Hematopoietic multipotent progenitor cell (in vitro differentiated cells): ENCODE data around the gene PLXNA4. TPM values are rescaled to one million over a fixed set of nuclear protein-coding genes. Genes with fewer than 3 reads are reported as not detected.

ENCODE experiments used
- DNase-seq, 3 donors: peaks; one replicate each; pipeline ENCODE4 v3.0.0-alpha.2; 2011 to 2015; ENCODE audit warnings: low read depth in 2 of 3, low spot score in 2 of 3
- total RNA-seq: library from RNA; depleted of rRNA; stranded (reverse); fragments of >200 nt; gene quantifications from one replicate; pipeline ENCODE4 v1.2.3, GENCODE V29; 2012

The PLXNA4 gene
- total RNA-seq, 1 donor, result 0.27 TPM

DNA sequence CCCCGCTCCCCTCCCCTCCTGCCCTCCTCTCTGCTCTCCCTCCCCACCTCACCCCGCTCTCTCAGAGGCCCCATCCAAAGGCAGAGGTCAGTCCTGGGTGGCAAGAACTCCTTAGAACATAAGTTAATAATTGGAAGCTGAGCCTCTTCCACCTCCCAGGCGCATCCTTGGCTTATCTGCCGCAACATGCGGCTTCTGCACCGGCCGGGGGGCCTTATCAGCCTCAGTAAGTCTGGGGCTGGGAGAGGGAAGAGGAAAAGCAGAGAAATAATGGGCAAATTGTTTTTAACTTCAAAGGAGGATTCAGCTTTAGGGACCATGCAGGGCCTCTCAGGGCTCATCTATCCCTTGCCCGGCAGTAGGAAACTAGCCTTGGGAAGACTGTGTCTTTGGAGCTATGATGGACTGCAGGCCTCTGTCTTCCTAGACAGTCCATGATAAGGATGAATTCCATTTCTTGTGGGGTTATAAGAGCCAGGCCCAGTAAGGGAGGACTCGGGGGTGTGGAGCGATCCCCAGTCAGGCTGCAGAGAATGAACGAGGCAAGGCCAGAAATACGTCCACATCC is 411.6 kb downstream of the PLXNA4 start:
- no peak for DNase-seq

DNA sequence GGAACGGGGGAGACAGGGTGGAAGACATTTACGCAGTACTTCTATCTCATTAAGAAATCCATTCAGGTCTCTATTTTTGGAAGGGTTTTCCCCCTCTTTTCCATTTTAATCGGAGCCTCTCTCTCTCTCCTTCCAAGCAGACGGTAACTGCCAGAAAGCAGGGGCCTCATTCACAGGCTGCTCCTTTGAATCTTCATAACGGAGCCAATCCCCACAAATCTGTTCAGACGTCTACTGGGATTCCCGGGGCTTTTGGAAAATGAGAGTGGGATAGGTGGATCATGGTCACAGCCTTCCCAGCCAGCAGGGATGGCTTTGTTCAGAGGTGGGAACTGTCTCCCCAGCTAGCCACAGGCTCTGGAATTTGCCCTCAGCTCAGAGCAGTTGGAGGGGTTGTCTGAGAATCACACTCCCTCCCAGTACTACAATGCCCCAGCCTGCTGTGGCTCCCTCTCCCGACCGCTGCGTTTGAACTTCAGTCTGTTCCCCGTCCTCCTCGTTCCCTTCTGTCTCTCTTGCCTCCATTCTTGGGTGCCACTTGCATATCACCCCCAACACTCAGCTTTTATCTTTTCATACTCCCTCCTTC is 413.6 kb downstream of the PLXNA4 start:
- DNase-seq, result no peak

DNA sequence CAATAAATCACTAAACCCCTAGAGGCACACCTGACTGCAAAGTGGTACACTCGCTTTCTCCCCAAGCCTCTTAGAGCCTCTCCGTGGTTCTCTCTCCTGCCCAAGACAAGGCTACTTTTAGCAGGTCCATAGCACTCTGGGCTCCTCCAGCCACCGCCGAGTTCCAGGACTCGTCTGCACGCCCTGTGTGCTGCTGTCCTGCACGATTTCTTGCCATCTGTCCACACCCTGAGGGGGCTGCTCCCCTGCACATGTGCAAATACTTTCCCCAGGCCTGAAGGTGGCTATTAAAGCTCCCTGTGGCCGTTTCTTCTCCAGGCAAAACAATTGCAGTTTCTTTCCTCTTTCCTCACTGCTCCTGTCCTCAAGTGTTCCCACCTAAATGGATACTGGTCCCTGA is 414.3 kb downstream of the PLXNA4 start:
- DNase-seq, result no peak

DNA sequence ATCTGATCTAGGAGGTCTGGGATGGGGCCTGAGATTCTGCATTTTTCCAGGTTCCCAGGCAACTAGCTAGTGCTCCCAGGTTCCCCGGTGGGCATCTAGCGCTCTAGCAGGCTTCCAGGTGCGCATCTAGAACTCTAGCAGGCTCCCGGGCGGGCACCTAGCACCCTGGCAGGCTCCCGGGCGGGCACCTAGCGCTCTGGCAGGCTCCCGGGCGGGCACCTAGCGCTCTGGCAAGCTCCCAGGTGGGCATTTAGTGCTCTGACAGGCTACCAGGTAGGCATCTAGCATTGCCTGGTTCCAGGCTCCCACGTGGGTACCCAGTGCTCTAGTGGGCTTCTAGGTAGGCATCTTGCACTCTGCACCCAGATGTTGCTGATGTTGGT is 414.7 kb downstream of the PLXNA4 start:
- DNase-seq, result no peak

DNA sequence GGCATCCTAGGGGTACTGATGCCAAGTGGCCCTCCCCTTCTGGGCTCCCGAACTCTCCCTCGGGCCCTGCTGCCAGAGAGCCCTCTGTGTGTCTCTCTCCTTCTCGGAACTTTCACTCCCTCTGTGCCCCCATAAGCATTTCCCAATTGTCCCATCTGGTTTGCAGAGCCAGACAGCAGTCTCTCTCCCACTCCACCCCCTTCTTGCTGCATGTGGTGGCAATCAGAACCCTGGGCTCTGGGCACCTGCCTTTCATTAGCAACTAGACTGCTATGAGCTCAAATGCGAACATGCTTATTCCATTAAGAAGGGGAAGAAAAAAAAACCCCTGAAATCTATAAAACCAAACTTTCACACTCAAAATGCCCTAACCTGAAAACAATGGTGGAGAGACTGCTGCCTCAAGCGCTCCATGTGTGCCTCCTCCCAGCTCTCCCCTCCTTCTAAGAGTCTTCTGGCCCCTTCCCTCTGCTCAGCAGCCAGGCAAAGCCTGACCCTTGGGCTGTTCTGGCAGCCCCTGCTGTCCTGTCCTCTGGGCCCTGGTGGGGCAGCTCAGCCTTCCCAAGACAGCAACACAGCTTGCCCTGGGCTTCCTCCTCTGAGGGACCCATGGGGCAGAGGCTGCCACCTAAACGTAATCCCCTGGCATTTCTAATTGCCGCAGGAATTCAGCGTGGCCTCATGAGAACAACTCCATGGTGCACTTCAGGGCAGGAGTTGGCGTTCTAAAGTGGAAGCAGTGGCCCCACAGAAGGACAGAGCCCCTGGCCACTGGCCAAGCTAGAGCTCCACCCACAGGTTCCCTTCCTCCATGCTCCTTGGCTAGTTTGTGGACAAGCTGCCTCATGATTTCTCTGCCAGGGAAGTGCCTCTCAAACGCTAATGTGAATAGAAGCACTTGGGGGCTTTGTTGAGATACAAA is 415.4 kb downstream of the PLXNA4 start:
- no peak for DNase-seq

DNA sequence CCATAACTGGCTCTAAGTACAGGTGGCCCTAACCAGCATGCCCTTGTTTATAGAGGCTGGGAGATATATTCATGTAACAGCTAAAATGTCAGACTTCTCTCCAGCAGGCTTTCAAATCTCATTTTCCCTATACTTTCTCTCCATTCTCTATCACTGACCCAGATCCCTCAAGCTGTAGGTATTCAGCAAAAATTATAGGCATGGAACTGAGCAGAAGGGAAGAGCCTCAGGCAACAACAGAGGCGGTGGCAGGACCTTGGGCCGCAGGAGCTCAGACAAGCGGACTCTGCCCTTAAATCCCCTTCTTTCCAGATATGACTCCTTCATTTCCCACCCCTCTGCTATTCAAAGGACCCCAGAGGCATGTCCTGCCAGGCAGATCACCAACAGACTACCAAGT is 417.4 kb downstream of the PLXNA4 start:
- DNase-seq, result no peak

DNA sequence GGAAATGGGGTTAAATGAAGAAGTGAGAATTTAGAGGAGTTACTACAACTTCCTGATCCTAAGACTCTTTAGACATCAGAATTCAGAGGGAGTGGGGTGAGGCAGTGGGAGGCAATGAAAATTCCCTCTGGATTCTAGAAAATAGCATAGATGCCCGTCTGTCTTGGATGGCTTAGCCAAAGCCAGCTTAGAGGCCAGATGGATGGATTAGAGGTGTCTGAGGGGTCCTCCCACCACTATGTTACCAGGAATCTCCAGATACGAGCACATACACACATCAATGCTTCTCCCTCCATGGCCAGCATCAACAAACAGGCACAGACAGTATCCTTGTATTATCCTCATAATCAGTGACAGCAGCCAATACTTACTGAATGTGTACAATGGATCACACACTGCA is 418.1 kb downstream of the PLXNA4 start:
- DNase-seq, result no peak

DNA sequence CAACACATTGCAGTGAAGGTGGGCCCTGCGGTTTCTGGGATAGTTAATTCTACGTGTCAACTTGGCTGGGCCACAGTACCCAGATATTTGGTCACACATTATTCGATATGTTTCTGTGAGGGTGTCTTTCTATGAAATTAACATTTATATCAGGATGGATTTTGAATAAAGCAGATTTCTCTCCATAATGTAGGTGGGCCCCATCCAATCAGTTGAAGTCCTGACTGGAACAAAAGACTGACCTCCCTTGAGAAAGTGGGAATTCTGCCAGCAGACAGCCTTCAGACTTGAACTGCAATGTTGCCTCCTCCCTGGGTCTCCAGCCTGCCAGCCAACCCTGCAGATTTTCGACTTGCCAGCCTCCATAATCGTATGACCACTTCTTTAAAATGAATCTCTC is 420.6 kb downstream of the PLXNA4 start:
- no peak for DNase-seq

DNA sequence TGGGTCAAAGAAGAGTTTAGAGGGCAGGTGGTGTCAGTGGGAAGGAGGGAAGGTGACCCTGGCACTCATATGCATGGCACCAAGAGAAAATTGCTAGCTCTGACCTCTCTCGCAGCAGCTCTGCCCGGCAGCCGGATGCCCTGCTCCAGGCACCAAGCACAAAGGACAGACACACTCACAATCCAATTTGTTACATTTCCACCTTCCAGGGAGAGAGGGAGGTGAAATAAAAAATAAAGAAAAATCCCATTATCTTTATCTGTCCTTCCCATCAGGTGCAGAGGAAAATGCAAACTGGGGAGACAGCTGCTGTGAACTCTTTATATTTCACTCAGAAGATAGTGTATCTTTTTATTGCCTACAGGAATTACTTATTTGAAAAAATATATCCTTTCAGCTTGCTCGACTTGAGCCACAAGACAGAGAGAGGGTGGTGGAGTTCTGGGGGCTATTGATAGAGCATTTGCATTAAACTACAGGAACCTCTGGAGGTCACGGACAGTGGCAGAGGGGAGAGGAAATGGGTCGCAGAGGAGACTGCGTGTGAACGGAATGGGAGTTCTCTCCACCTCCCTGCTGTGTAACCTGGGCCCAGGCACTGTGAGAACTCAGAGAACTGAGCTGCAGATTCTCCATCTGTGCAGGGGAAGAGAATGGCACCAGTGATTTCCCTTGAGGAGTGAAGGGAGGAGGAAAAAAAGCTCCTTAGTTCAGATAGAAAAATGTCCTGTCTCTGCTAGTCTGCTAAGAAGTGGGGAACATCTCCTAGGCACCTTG is 421.4 kb downstream of the PLXNA4 start:
- no peak for DNase-seq

DNA sequence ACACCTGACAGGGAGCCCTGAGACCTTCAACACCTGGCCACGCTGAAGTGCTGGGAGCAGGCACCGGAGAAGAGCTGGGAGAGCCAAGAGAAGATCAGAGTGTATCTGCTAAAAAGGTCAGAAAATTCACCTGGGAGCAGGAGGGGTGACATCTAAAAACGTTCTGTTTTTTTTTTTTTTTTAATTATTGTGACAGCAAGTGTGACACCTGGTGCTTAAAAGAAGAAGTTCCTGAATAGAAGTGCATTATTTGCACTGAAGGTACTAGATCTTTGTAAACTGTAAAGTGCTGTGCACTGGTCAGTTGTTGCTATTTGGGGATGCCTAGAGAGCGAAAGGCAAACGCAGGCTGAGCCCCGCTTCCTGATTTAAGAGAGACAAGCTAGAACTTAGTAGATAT is 422.0 kb downstream of the PLXNA4 start:
- DNase-seq, result no peak

DNA sequence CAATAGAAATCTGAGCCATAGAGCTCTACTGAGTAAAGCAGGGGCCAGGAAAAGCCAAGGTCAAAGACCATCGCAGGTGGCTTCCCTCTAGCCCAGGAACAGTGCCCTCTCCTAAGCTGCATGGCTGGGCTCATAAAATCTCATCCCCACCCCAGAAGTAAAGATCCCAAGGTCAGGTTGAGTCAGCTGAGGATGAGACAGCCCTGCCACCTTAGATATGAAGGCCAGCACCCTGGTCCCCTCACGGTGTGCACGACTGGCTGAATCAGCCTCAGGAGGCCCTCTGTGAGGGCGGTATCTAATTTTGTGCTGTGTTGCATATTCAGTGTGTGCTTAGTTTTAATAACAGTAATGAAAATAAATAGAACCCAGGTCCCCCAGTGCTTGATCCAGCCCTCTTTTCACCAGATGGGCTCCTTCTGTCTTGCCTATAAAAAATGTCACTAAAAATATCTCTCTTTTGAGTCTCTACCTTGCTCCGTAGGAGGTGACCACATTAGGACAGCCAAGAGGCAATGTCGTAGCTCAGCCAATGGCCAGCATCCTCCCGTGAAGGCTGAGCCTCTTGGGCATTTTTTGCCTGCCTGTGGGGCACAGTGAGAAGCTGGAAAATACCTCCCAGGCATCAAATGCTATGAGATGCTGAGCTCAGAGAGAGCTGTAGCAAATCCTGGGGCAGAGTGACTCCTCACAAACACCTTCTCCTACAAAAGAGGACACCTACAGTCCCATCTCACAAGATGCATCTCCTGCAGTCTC is 424.0 kb downstream of the PLXNA4 start:
- DNase-seq, result no peak

DNA sequence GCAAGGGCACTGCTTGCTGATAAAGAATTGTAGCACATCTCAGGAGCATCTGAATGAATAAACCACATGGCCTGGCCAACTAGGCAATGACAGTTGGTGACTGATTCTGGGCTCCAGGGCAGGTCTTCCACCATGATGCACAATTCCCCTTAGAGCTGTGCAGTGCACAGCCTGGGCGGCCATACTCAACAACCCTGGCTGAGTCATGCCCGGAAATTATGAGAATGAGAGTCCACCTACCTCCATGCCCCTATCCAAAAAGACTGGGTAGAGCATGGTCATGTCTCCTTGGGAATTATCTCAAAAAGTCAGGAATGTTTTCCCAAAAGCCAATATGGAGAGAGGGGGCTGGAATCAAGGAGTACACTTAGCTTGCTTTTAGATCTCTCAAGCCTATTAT is 425.6 kb downstream of the PLXNA4 start:
- no peak for DNase-seq

DNA sequence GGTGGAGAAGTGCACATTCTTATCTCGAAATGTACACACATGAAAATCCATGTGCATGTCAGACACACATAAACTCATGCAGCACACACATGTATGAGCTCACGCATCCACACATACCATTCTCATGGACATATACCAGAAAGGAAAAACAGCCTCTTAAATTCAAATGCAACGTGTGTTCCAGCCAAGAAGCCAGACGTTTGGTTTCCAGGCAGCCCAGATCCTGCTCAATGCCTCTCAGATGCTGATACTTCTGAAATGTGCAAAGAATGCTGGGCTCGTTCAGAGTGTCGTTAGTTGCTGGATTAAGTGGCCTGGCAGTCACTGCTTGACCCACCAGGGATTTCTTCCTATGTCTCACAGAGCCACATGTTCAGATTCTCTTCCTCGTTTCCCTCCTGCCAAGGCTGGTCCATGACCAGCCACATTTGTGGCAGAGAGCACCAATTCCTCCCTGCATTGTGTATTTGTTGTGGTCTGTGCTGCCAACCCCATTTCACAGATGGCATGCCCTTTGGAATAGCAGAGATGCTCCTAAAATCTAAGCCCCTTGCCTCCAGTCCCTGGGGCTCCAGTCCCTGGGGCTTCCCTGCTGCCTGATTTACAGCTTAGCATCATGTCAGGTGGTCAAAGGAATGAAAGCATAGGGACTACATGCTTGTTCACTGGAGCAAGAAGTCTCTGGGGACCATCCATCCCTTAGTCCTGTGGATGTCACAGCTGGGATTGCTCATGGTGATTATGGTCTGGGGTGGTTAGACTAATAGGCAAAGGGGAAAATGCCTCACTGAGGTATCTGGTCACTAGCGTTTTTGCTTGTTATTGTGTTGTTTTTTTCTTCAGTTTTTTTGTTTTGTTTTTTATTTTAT is 426.6 kb downstream of the PLXNA4 start:
- DNase-seq, result no peak

DNA sequence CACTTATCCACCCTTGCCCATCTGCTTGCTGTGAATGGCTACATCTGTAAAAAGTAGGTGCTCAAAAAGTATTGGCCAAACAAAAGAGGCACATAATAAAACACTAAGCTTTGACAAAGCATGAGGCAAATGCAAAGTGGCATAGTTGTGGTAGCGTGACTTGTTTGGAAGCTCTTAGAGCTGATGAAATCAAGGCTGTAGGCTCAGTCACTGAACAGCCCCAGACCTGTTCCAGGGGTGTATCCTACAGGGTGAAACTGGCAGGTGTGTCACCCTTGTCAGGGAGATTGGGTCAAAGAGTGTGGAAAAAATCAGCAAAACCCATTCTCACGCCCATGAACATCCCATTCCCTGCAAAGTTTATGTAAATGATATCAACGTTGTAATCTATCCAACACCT is 427.4 kb downstream of the PLXNA4 start:
- no peak for DNase-seq

DNA sequence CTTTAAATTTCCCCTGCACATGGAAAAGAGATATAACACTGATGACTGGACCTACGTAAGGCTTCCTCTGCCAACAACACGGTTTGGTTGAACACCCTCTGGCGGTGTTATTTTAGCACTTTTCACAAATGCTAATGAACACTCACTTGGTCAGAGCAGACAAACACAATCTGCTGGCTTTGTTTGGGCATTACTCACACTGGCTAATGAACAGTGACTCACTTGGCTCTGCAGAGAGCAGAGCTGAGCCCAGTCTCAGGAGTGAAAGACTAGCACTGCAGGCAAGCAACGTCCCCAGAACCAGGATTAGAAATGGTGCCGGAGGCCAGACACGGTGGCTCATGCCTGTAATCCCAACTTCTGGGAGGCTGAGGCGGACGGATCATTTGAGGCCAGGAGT is 430.8 kb downstream of the PLXNA4 start:
- DNase-seq, result no peak

DNA sequence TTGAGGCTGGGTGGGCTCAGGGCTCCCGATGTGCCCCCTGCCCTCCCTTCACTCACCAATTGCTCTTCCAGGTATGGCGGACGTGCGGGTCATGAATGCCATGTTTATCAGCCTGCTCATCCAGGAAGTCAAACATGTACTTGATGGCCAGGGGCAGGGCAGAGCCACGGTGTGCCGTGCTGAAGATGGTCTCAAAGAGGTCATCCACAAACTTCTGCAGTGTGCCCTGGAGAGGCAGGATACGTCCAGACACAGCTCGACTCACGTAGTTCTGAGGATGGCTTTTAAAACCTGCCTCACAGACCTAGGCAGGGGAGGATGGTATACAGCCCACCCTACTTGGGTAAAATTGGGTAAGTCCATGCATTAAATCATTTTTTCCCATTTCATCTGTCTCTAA is 431.2 kb downstream of the PLXNA4 start:
- DNase-seq, result no peak

DNA sequence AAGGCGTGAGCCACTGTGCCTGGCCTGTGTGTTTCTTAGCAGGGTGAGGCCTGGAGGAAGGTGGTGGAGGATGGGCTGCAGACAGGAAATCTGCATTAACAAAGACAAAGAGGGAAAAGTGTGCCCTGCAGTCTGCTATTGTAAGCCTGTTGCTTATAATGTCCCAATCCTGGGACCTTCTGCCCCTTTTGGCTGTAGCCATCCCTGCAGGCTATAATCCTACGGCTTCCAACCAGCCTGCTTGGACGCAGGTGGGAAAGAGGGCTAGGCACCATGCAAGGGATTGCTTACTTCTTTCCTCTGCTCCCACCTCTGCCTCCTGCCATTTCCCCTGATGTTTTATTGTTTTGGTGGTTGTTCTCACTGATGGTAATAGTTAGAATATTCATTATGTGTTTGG is 434.3 kb downstream of the PLXNA4 start:
- DNase-seq, result no peak

DNA sequence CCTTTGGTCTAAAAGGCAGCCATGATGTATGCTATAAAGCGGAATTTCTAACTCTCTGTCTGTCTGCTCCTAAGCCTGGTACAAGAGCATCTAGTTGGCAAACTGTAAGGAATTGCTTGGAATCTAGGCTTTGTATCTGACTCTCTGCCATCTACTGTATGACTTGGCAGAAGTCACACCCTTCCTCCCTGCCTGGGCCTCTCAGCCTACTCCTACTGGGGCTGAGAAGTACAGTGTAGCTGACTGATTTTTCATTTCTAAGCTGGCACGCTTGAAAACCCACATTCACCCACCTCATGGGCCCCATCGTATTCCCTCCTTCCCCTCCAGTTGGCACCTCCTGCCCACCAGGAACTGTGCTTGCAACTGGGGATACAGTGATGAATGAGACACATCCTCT is 435.2 kb downstream of the PLXNA4 start:
- DNase-seq, result no peak

DNA sequence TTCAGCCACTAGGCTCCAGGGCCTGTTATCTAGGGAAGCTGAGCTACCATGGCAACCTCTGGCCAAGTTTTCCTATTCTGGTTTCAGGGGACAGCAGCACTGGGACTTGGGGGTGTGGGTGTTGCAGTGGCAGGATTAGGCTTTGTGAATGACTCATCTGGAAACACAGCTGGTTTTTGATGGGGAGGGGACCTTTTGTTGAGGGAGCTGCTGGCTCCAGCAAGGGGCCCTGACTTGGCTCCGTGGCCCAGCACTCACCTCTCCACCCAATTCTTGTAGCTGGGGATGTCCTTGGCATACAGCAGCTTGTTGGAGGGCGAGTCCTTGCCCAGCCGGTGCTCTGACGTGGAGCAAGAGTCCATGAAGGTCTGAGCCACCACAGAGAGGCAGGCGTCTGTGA is 435.9 kb downstream of the PLXNA4 start:
- DNase-seq, result no peak

DNA sequence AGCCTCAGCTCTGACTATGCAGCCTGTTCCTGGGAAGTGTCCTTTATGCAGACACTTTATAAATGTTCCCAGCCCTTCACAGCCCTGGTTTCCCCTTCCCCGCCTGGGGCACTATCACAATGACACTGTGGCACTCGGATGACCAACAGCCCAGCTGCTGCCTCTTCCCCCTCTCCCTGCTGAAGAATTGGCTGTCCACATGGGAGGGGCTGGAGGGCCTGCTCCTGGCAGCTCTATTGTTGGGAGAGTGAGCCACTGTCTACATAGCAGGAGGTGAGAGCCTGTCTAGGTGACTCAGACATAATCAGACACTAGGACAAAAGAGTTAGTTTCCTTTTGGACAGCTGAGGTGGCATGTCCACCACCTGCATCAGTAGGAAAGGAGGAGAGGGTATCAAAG is 437.5 kb downstream of the PLXNA4 start:
- DNase-seq, result no peak
